ENCODE data around the gene SH3GLB1. TPM values are rescaled to one million over a fixed set of nuclear protein-coding genes. Genes with fewer than 3 reads are reported as not detected.

The SH3GLB1 gene
- total and polyA plus RNA-seq, 2 of the 4 experiments (the other 2 are of a cell fraction) = 22.2 to 36.5 TPM

DNA sequence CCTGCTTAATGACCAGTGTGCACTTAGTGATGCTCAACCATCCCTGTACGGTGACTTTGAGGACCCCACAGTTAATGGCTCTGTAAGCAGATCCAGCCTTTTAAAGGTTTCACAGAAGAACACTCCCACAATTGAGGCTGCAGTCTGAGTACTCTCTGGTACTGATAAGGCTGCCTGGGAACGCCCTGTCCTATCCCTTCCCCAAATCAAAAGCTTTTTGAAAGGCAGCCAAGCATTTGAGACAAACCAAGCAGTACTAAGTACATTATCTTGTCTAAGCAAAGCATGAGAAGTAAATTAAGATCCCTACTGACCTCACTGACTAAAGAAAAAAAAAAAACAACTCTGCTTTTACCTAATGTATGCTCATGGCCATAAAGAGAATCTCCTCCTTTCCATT, 60.7 kb downstream of the SH3GLB1 start:
- ATAC-seq (ENCODE audit: low read depth) (no peak), DNase-seq (no peak)
- POLR2A ChIA-PET (ENCODE audit: unreplicated experiment) = no interaction called here
- no peaks in the 10 kb centered on the region for H3K9me1 ChIP-seq (ENCODE audit: insufficient read depth, low read length)
- H3K9me3 ChIP-seq (ENCODE audit: control insufficient read depth, insufficient read depth, low read length) = peaks cover 5% of the 10 kb centered on the region; the same call in 1 of the 2 replicates
- no peak overlapping the region for H3K27ac ChIP-seq (ENCODE audit: insufficient read depth, low read length)
- H3K4me3 ChIP-seq (ENCODE audit: insufficient read depth, low read depth, low read length) = no peak overlapping the region
- no peaks in the 10 kb centered on the region for H3K36me3 ChIP-seq (ENCODE audit: control insufficient read depth, insufficient read depth, low read length)
- H3K4ac ChIP-seq (ENCODE audit: low read depth, low read length) = no peak overlapping the region
- H4K8ac ChIP-seq (ENCODE audit: low read depth in 2 of 2, low read length in 2 of 2) = no peak overlapping the region
- no peak overlapping the region for H4K91ac ChIP-seq (ENCODE audit: insufficient read depth, low read depth, low read length)
- WGBS, 2 experiments (ENCODE audit: extremely low coverage in 2 of 2, insufficient read length in 1 of 2) = no CpG with 5 or more reads among the region's 2 CpGs
- peaks cover 6% of the 10 kb centered on the region for H3K27me3 ChIP-seq (ENCODE audit: control insufficient read depth, insufficient read depth, low read length)
- H2BK5ac ChIP-seq (ENCODE audit: low read depth, low read length, poor library complexity, severe bottlenecking) = no peak overlapping the region
- H3K79me1 ChIP-seq (ENCODE audit: low read depth in 1 of 2, low read length in 2 of 2) = no peaks in the 10 kb centered on the region
- no peak overlapping the region for H4K5ac ChIP-seq (ENCODE audit: low read depth, low read length)
- H2BK120ac ChIP-seq (ENCODE audit: low read depth, low read length) = no peak overlapping the region
- CTCF ChIA-PET = no interaction called here
- no peak overlapping the region for H2AK9ac ChIP-seq (replicated peaks; ENCODE audit: low read depth, low read length, poor library complexity)
- H3K9ac ChIP-seq (ENCODE audit: low read depth, low read length) = no peak overlapping the region
- no peak overlapping the region for H3K18ac ChIP-seq (ENCODE audit: low read depth, low read length)
- H3K4me2 ChIP-seq (ENCODE audit: low read depth, low read length) = no peak overlapping the region
- no peak overlapping the region for H2AFZ ChIP-seq (replicated peaks; ENCODE audit: low read length, poor library complexity)
- H3K23ac ChIP-seq (ENCODE audit: low read depth, low read length) = no peak overlapping the region
- TF ChIP-seq SMC3 (IDR thresholded peaks at IDR 0.05; ENCODE audit: low read depth, low read length) = no peak
- no peak for TF ChIP-seq MAZ (IDR thresholded peaks at IDR 0.05; ENCODE audit: borderline replicate concordance, low read depth, low read length)
- TF ChIP-seq, protein P1, sequence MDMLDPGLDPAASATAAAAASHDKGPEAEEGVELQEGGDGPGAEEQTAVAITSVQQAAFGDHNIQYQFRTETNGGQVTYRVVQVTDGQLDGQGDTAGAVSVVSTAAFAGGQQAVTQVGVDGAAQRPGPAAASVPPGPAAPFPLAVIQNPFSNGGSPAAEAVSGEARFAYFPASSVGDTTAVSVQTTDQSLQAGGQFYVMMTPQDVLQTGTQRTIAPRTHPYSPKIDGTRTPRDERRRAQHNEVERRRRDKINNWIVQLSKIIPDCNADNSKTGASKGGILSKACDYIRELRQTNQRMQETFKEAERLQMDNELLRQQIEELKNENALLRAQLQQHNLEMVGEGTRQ (IDR thresholded peaks at IDR 0.05; ENCODE audit: low read depth, low read length) = no peak
- TF ChIP-seq CHD1 (IDR thresholded peaks at IDR 0.05; ENCODE audit: low read depth, low read length) = no peak
- TF ChIP-seq RCOR1 (IDR thresholded peaks at IDR 0.05; ENCODE audit: insufficient replicate concordance, low read length) = no peak
- no peak for TF ChIP-seq CEBPB (IDR thresholded peaks at IDR 0.05; ENCODE audit: low read depth, low read length)
- no peak for TF ChIP-seq FOS (IDR thresholded peaks at IDR 0.05; ENCODE audit: low read depth, low read length)
- no peak for TF ChIP-seq BHLHE40 (IDR thresholded peaks at IDR 0.05; ENCODE audit: low read depth, low read length)
- TF ChIP-seq, protein P2, sequence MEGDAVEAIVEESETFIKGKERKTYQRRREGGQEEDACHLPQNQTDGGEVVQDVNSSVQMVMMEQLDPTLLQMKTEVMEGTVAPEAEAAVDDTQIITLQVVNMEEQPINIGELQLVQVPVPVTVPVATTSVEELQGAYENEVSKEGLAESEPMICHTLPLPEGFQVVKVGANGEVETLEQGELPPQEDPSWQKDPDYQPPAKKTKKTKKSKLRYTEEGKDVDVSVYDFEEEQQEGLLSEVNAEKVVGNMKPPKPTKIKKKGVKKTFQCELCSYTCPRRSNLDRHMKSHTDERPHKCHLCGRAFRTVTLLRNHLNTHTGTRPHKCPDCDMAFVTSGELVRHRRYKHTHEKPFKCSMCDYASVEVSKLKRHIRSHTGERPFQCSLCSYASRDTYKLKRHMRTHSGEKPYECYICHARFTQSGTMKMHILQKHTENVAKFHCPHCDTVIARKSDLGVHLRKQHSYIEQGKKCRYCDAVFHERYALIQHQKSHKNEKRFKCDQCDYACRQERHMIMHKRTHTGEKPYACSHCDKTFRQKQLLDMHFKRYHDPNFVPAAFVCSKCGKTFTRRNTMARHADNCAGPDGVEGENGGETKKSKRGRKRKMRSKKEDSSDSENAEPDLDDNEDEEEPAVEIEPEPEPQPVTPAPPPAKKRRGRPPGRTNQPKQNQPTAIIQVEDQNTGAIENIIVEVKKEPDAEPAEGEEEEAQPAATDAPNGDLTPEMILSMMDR (conservative IDR thresholded peaks at IDR 0.05; ENCODE audit: low read depth, low read length) = no peak
- TF ChIP-seq RAD21 (IDR thresholded peaks at IDR 0.05; ENCODE audit: low read length) = no peak
- no peak for TF ChIP-seq RFX5 (IDR thresholded peaks at IDR 0.05; ENCODE audit: low read depth, low read length)
- no peak for TF ChIP-seq MAFK (IDR thresholded peaks at IDR 0.05; ENCODE audit: low read depth, low read length)
- TF ChIP-seq POLR2A (IDR thresholded peaks at IDR 0.05; ENCODE audit: low read depth, low read length) = no peak
- no peak for TF ChIP-seq MXI1 (IDR thresholded peaks at IDR 0.05; ENCODE audit: borderline replicate concordance, low read depth, low read length)
- no peak for TF ChIP-seq NFE2L2 (IDR thresholded peaks at IDR 0.05; ENCODE audit: low read depth, low read length)
- TF ChIP-seq, protein P3, sequence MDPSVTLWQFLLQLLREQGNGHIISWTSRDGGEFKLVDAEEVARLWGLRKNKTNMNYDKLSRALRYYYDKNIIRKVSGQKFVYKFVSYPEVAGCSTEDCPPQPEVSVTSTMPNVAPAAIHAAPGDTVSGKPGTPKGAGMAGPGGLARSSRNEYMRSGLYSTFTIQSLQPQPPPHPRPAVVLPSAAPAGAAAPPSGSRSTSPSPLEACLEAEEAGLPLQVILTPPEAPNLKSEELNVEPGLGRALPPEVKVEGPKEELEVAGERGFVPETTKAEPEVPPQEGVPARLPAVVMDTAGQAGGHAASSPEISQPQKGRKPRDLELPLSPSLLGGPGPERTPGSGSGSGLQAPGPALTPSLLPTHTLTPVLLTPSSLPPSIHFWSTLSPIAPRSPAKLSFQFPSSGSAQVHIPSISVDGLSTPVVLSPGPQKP (IDR thresholded peaks at IDR 0.05; ENCODE audit: borderline replicate concordance, low read depth, low read length) = no peak
- H3K14ac ChIP-seq (replicated peaks; ENCODE audit: low read depth, low read length) = no peak overlapping the region
- H4K20me1 ChIP-seq (ENCODE audit: insufficient read depth, low read length) = no peaks in the 10 kb centered on the region
- no TSS peak for BruUV-seq (replicated peaks)
- intact Hi-C loops (cut with micrococcal nuclease) (no loop called here), dilution Hi-C loops (cut with HindIII; ENCODE audit: low sequenced_read_pairs, unreplicated experiment) (no loop called here), in situ Hi-C loops (cut with MboI; ENCODE audit: low sequenced_read_pairs) (no loop called here)
- no peak overlapping the region for H3K56ac ChIP-seq (ENCODE audit: extremely low read depth, insufficient read depth, low read length)
- no peak overlapping the region for H2AK5ac ChIP-seq (ENCODE audit: low read depth, low read length)
- H3K4me1 ChIP-seq (ENCODE audit: control insufficient read depth, insufficient read depth, low read length) = no peaks in the 10 kb centered on the region
- H2BK15ac ChIP-seq (ENCODE audit: low read depth, low read length) = no peak overlapping the region
- H2BK20ac ChIP-seq (ENCODE audit: low read depth, low read length) = no peak overlapping the region
